DMS153 (cell line): ENCODE results near the gene BCL11B.
"Not testable (repeated sequence)": the region's sequence is repeated elsewhere in the genome, so short reads cannot be mapped to it uniquely, and the experiment has no call there.

ENCODE experiments used
- DNase-seq: peaks from one replicate; lab custom pipeline; 2025; lab: John Stamatoyannopoulos, UW

BCL11B gene

GRCh38 chr14:99199846-99200653 is 71.9 kb downstream of the BCL11B start:
- DNase-seq: no peak

- no peak for DNase-seq
Measured at GRCh38 chr14:99198746-99199502, 73.1 kb downstream of the BCL11B start.

GRCh38 chr14:99196310-99196650 is 75.7 kb downstream of the BCL11B start:
- DNase-seq: no peak

GRCh38 chr14:99195602-99196309 is 76.2 kb downstream of the BCL11B start:
- no peak for DNase-seq

- no peak for DNase-seq
Measured at GRCh38 chr14:99194736-99195135, 77.3 kb downstream of the BCL11B start.

- DNase-seq: no peak
Measured at GRCh38 chr14:99194136-99194535, 77.9 kb downstream of the BCL11B start.

- DNase-seq: no peak
Measured at GRCh38 chr14:99192830-99193229, 79.2 kb downstream of the BCL11B start.

- DNase-seq: no peak
Measured at GRCh38 chr14:99192028-99192621, 79.9 kb downstream of the BCL11B start.

GRCh38 chr14:99191395-99192027 is 80.5 kb downstream of the BCL11B start:
- DNase-seq: no peak

GRCh38 chr14:99190696-99191394 is 81.2 kb downstream of the BCL11B start:
- no peak for DNase-seq

GRCh38 chr14:99189201-99189801 is 82.7 kb downstream of the BCL11B start:
- DNase-seq: no peak

- no peak for DNase-seq
Measured at GRCh38 chr14:99188731-99189191, 83.2 kb downstream of the BCL11B start.

GRCh38 chr14:99187858-99188257 is 84.1 kb downstream of the BCL11B start:
- DNase-seq: no peak

GRCh38 chr14:99186956-99187690 is 84.9 kb downstream of the BCL11B start:
- no peak for DNase-seq

GRCh38 chr14:99186336-99186735 is 85.7 kb downstream of the BCL11B start:
- DNase-seq: not testable (repeated sequence)

- no peak for DNase-seq
Measured at GRCh38 chr14:99185436-99186068, 86.4 kb downstream of the BCL11B start.

- no peak for DNase-seq
Measured at GRCh38 chr14:99183716-99184115, 88.3 kb downstream of the BCL11B start.

- DNase-seq: no peak
Measured at GRCh38 chr14:99183311-99183710, 88.7 kb downstream of the BCL11B start.

GRCh38 chr14:99182548-99183250 is 89.3 kb downstream of the BCL11B start:
- DNase-seq: no peak
